Mesendoderm (in vitro differentiated cells): Measurements from ENCODE around the gene CHRD.
A peak's percentile ranks its signal among the peaks of the same experiment; 100 is the strongest.

Source experiments
- DNase-seq: peaks from one replicate; pipeline ENCODE4 v3.0.0; 2013
- H2AK5ac ChIP-seq: 2 replicates; pipeline ENCODE4 v1.6.1; 2013; ENCODE audit warnings: low read length, inconsistent platforms
- H2BK120ac ChIP-seq: 2 replicates; pipeline ENCODE4 v1.6.1; 2013; ENCODE audit warnings: low read depth, mild to moderate bottlenecking, low read length, moderate library complexity, mixed read lengths
- H2BK15ac ChIP-seq: replicated peaks from 2 replicates; pipeline ENCODE4 v1.6.1; 2013; ENCODE audit warnings: low read depth, mild to moderate bottlenecking, moderate library complexity
- H2BK5ac ChIP-seq: 2 replicates; pipeline ENCODE4 v1.6.1; 2013; ENCODE audit warnings: low read length, inconsistent platforms
- H3K18ac ChIP-seq: 2 replicates; pipeline ENCODE4 v1.6.1; 2013; ENCODE audit warnings: mild to moderate bottlenecking, low read length, mixed read lengths
- H3K23ac ChIP-seq: one replicate; pipeline ENCODE4 v1.6.1; 2013; ENCODE audit warnings: low read length
- H3K27ac ChIP-seq: 2 replicates; pipeline ENCODE4 v1.5.1; 2013; ENCODE audit warnings: low read depth, mild to moderate bottlenecking, inconsistent platforms, low read length, moderate library complexity
- H3K27me3 ChIP-seq: 2 replicates; pipeline ENCODE4 v1.6.1; 2013; ENCODE audit warnings: low read length, control low read depth, mild to moderate bottlenecking, inconsistent platforms; ENCODE audit not compliant: insufficient read depth, poor library complexity
- H3K36me3 ChIP-seq: 2 replicates; pipeline ENCODE4 v1.6.1; 2013; ENCODE audit warnings: low read length, inconsistent platforms; ENCODE audit not compliant: control insufficient read depth, insufficient read depth
- H3K4ac ChIP-seq: one replicate; pipeline ENCODE4 v1.6.1; 2013; ENCODE audit warnings: low read depth, mild to moderate bottlenecking, low read length, moderate library complexity
- H3K4me1 ChIP-seq: 2 replicates; pipeline ENCODE4 v1.6.1; 2013; ENCODE audit warnings: low read depth, low read length, inconsistent platforms; ENCODE audit not compliant: control insufficient read depth
- H3K4me2 ChIP-seq: 2 replicates; pipeline ENCODE4 v1.6.1; 2013; ENCODE audit warnings: low read length
- H3K4me3 ChIP-seq: 2 replicates; pipeline ENCODE4 v1.5.1; 2013; ENCODE audit warnings: mild to moderate bottlenecking, low read length
- H3K56ac ChIP-seq: one replicate; pipeline ENCODE4 v1.6.1; 2013; ENCODE audit warnings: low read length
- H3K79me1 ChIP-seq: 2 replicates; pipeline ENCODE4 v1.6.1; 2013; ENCODE audit warnings: low read length, inconsistent platforms
- H3K79me2 ChIP-seq: 2 replicates; pipeline ENCODE4 v1.6.1; 2013; ENCODE audit warnings: mild to moderate bottlenecking, low read length; ENCODE audit not compliant: control insufficient read depth, insufficient read depth
- H3K9ac ChIP-seq: 2 replicates; pipeline ENCODE4 v1.6.1; 2013; ENCODE audit warnings: low read length, inconsistent platforms
- H4K5ac ChIP-seq: one replicate; pipeline ENCODE4 v1.6.1; 2013; ENCODE audit warnings: low read length
- H4K8ac ChIP-seq: one replicate; pipeline ENCODE4 v1.6.1; 2013; ENCODE audit warnings: low read depth, mild to moderate bottlenecking, control low read depth, low read length, moderate library complexity
- WGBS: extraction: QIAGEN DNeasy Blood & Tissue Kit; methylation state at CpG from one replicate; pipeline ENCODE4 v1.1.7; 2013; ENCODE audit warnings: low lambda C conversion rate, missing lambda C conversion rate; ENCODE audit not compliant: insufficient coverage; ENCODE audit errors: extremely low coverage; 5-methylcytosine and 5-hydroxymethylcytosine counted together

CHRD gene

DNA sequence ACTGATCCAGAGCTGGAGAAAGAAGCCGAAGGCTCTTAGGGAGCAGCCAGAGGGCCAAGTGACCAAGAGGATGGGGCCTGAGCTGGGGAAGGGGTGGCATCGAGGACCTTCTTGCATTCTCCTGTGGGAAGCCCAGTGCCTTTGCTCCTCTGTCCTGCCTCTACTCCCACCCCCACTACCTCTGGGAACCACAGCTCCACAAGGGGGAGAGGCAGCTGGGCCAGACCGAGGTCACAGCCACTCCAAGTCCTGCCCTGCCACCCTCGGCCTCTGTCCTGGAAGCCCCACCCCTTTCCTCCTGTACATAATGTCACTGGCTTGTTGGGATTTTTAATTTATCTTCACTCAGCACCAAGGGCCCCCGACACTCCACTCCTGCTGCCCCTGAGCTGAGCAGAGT is 9.5 kb downstream of the CHRD start:
- H3K79me1 ChIP-seq: no peaks in the 10 kb centered on the region
- no peak overlapping the region for H2BK120ac ChIP-seq
- H3K18ac ChIP-seq: no peak overlapping the region
- H3K27me3 ChIP-seq: no peaks in the 10 kb centered on the region
- no peak overlapping the region for H3K56ac ChIP-seq
- H4K5ac ChIP-seq: no peak overlapping the region
- no CpG with 5 or more reads among the region's 5 CpGs for WGBS
- no peak overlapping the region for H2BK5ac ChIP-seq
- H2AK5ac ChIP-seq: no peak overlapping the region
- H3K4ac ChIP-seq: no peak overlapping the region
- no peak for DNase-seq
- H3K36me3 ChIP-seq: no peaks in the 10 kb centered on the region
- no peak overlapping the region for H2BK15ac ChIP-seq
- no peak overlapping the region for H3K4me3 ChIP-seq
- H3K4me2 ChIP-seq: no peak overlapping the region
- H3K79me2 ChIP-seq: no peaks in the 10 kb centered on the region
- no peak overlapping the region for H3K27ac ChIP-seq
- H3K9ac ChIP-seq: no peak overlapping the region
- H3K4me1 ChIP-seq: no peaks in the 10 kb centered on the region
- H3K23ac ChIP-seq: no peak overlapping the region
- H4K8ac ChIP-seq: no peak overlapping the region

DNA sequence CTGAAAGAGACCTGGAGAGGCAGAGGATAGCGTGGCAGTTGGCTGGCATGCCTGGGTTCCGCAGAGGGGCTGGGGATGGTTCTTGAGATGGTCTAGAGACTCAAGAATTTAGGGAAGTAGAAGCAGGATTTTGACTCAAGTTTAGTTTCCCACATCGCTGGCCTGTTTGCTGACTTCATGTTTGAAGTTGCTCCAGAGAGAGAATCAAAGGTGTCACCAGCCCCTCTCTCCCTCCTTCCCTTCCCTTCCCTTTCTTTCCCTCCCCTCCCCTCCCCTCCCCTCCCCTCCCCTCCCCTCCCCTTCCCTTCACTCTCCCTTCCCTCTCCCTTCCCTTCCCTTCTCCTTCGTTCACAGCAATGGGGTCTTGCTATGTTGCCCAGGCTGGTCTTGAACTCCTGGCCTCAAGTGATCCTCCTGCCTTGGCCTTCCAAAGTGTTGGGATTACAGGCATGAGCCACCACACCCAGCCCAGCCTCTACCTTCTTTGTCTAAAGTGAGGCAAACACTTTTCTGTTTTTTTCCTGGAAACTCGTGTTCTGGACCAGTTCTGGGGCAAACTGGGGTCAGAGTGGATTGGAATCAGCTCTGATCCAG is 10.2 kb downstream of the CHRD start:
- no peak overlapping the region for H2BK120ac ChIP-seq
- H3K18ac ChIP-seq: no peak overlapping the region
- no peak overlapping the region for H3K9ac ChIP-seq
- H3K36me3 ChIP-seq: no peaks in the 10 kb centered on the region
- H3K27ac ChIP-seq: no peak overlapping the region
- H3K79me1 ChIP-seq: no peaks in the 10 kb centered on the region
- no peak overlapping the region for H4K8ac ChIP-seq
- no peak overlapping the region for H3K23ac ChIP-seq
- WGBS: no CpG with 5 or more reads among the region's 5 CpGs
- no peak overlapping the region for H4K5ac ChIP-seq
- H2AK5ac ChIP-seq: no peak overlapping the region
- no peak overlapping the region for H2BK5ac ChIP-seq
- no peak overlapping the region for H2BK15ac ChIP-seq
- H3K4me1 ChIP-seq: no peaks in the 10 kb centered on the region
- no peaks in the 10 kb centered on the region for H3K27me3 ChIP-seq
- DNase-seq: no peak
- H3K4me3 ChIP-seq: no peak overlapping the region
- H3K56ac ChIP-seq: no peak overlapping the region
- no peaks in the 10 kb centered on the region for H3K79me2 ChIP-seq
- H3K4ac ChIP-seq: no peak overlapping the region
- H3K4me2 ChIP-seq: no peak overlapping the region

DNA sequence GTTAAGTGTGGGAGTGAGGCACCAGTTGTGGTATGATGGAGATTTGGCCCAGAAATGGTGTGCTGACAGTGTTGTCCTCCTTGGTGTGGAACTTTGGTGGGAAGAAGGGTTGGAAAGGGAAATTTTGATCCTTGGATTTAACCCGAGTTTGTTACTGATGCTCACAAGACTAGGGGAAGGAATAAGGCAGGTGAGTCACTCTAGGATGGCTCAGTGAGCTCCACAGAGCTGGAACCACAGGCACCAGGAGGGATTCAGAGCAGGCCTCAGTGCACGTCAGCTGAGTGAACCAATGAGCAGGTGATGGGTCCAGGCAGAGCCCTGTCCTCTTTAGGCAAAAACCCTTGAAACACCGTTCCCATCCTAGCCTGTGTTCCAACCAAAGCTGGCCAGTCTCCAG is 11.4 kb downstream of the CHRD start:
- no peak overlapping the region for H2BK15ac ChIP-seq
- H3K56ac ChIP-seq: no peak overlapping the region
- H3K79me2 ChIP-seq: no peaks in the 10 kb centered on the region
- H3K27ac ChIP-seq: no peak overlapping the region
- H3K27me3 ChIP-seq: no peaks in the 10 kb centered on the region
- H3K79me1 ChIP-seq: no peaks in the 10 kb centered on the region
- DNase-seq: no peak
- no peak overlapping the region for H3K18ac ChIP-seq
- whole genome bisulfite sequencing: no CpG with 5 or more reads among the region's 3 CpGs
- H3K36me3 ChIP-seq: no peaks in the 10 kb centered on the region
- no peak overlapping the region for H4K8ac ChIP-seq
- H4K5ac ChIP-seq: no peak overlapping the region
- H2AK5ac ChIP-seq: no peak overlapping the region
- H2BK5ac ChIP-seq: no peak overlapping the region
- H3K4me3 ChIP-seq: no peak overlapping the region
- H2BK120ac ChIP-seq: no peak overlapping the region
- no peak overlapping the region for H3K4ac ChIP-seq
- H3K4me1 ChIP-seq: no peaks in the 10 kb centered on the region
- H3K9ac ChIP-seq: no peak overlapping the region
- H3K4me2 ChIP-seq: no peak overlapping the region
- H3K23ac ChIP-seq: no peak overlapping the region

DNA sequence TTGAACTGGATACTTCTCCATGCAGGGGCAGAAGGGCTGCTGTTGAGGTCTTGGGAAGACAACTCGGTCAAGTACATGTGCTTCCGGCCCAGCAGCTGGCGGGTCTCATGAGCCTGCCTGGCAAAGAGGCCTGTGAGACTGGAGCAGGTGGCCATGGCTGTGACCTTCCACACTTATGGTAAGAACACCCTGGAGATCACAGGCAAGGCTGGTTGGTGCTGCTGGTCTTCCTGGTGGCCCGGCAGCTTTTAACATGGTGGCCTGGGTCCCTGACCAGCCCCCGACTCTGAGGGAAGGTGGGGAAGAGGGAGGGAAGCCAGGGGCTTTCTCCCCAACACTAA is 15.4 kb downstream of the CHRD start:
- H3K4me3 ChIP-seq: no peak overlapping the region
- no peaks in the 10 kb centered on the region for H3K4me1 ChIP-seq
- H2BK5ac ChIP-seq: no peak overlapping the region
- no peaks in the 10 kb centered on the region for H3K36me3 ChIP-seq
- H3K56ac ChIP-seq: no peak overlapping the region
- H4K5ac ChIP-seq: no peak overlapping the region
- no peak overlapping the region for H2BK120ac ChIP-seq
- DNase-seq: no peak
- H4K8ac ChIP-seq: no peak overlapping the region
- H3K18ac ChIP-seq: no peak overlapping the region
- no peak overlapping the region for H3K27ac ChIP-seq
- H3K23ac ChIP-seq: no peak overlapping the region
- H3K9ac ChIP-seq: no peak overlapping the region
- no peaks in the 10 kb centered on the region for H3K79me2 ChIP-seq
- WGBS: no CpG with 5 or more reads among the region's 5 CpGs
- H3K4me2 ChIP-seq: no peak overlapping the region
- H3K27me3 ChIP-seq: no peaks in the 10 kb centered on the region
- H2BK15ac ChIP-seq: no peak overlapping the region
- no peak overlapping the region for H3K4ac ChIP-seq
- no peaks in the 10 kb centered on the region for H3K79me1 ChIP-seq
- H2AK5ac ChIP-seq: no peak overlapping the region

DNA sequence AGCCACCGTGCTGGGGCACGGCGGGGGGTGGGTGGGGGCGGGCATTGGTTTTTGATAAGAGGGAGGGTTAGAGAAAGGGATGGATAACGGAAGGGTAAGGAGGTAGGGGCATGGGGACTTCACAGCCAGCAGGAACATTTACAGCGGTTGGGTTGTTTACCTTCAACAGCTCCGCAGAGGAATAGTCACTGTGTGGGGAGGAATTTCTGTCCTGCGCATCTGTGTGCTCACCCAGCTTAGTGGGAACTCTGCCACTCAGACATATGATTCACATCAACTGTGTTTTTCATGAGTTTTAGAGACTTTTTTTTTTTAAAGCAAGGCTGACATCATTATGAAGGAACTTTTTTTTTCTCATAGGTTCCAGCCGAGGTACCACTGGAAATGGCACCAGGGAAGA is 19.6 kb downstream of the CHRD start:
- H2BK5ac ChIP-seq: no peak overlapping the region
- DNase-seq: peak; percentile 46
- no peak overlapping the region for H3K18ac ChIP-seq
- no peak overlapping the region for H2BK120ac ChIP-seq
- no peaks in the 10 kb centered on the region for H3K36me3 ChIP-seq
- H3K4me3 ChIP-seq: no peak overlapping the region
- H2AK5ac ChIP-seq: no peak overlapping the region
- no peak overlapping the region for H3K23ac ChIP-seq
- no peak overlapping the region for H2BK15ac ChIP-seq
- no peaks in the 10 kb centered on the region for H3K79me1 ChIP-seq
- H3K4me1 ChIP-seq: no peaks in the 10 kb centered on the region
- no peak overlapping the region for H3K4me2 ChIP-seq
- H4K8ac ChIP-seq: no peak overlapping the region
- H3K56ac ChIP-seq: no peak overlapping the region
- no peak overlapping the region for H3K9ac ChIP-seq
- no peak overlapping the region for H4K5ac ChIP-seq
- no peak overlapping the region for H3K27ac ChIP-seq
- no peaks in the 10 kb centered on the region for H3K27me3 ChIP-seq
- no peaks in the 10 kb centered on the region for H3K79me2 ChIP-seq
- no CpG with 5 or more reads among the region's 9 CpGs for WGBS
- H3K4ac ChIP-seq: no peak overlapping the region
